Measurements from ENCODE around the gene LIX1L. TPM values are rescaled to one million over a fixed set of nuclear protein-coding genes. Genes with fewer than 3 reads are reported as not detected.

The LIX1L gene
- total RNA-seq, 1 donor from 2014 or later, result 52.2 TPM

- peaks cover 13% of the 10 kb centered on the region for H3K27me3 Mint-ChIP-seq (ENCODE audit: unreplicated experiment)
- H3K9me3 Mint-ChIP-seq (ENCODE audit: unreplicated experiment), result no peaks in the 10 kb centered on the region
- no peak for TF ChIP-seq CTCF (IDR thresholded peaks at IDR 0.05)
- peak overlapping the region; percentile 83 for H3K4me3 Mint-ChIP-seq (ENCODE audit: unreplicated experiment)
- H3K4me1 Mint-ChIP-seq (ENCODE audit: unreplicated experiment), result peaks cover 44% of the 10 kb centered on the region
- no peak for DNase-seq (ENCODE audit: extremely low spot score, unreplicated experiment)
- H3K36me3 Mint-ChIP-seq (ENCODE audit: unreplicated experiment), result no peaks in the 10 kb centered on the region
- no peak overlapping the region for H3K27ac Mint-ChIP-seq (ENCODE audit: unreplicated experiment)
Observed at GRCh38 chr1:145886390-145886789, 71.4 kb downstream of the LIX1L start.

GRCh38 chr1:145885738-145886287 is 72.0 kb downstream of the LIX1L start, which contains the start of gene ANKRD35:
Gene ANKRD35 (minus strand): TSS chr1:145885866. CDS start chr1:145885758, 108 bp downstream.
- TF ChIP-seq CTCF (IDR thresholded peaks at IDR 0.05), result no peak
- Mint-ChIP-seq H3K27me3 (ENCODE audit: unreplicated experiment) (peaks cover 15% of the 10 kb centered on the region), H3K36me3 (ENCODE audit: unreplicated experiment) (no peaks in the 10 kb centered on the region), H3K27ac (ENCODE audit: unreplicated experiment) (no peak within 1 kb of the TSS), H3K4me3 (ENCODE audit: unreplicated experiment) (peak within 1 kb of the TSS; percentile 83), H3K4me1 (ENCODE audit: unreplicated experiment) (peaks cover 38% of the 10 kb centered on the region), H3K9me3 (ENCODE audit: unreplicated experiment) (no peaks in the 10 kb centered on the region)
- no peak for DNase-seq (ENCODE audit: extremely low spot score, unreplicated experiment)

GRCh38 chr1:145884675-145885074 is 73.1 kb downstream of the LIX1L start:
- H3K27me3 Mint-ChIP-seq (ENCODE audit: unreplicated experiment), result peaks cover 15% of the 10 kb centered on the region
- no peak for DNase-seq (ENCODE audit: extremely low spot score, unreplicated experiment)
- H3K36me3 Mint-ChIP-seq (ENCODE audit: unreplicated experiment), result no peaks in the 10 kb centered on the region
- H3K4me3 Mint-ChIP-seq (ENCODE audit: unreplicated experiment), result peak overlapping the region; percentile 83
- no peak overlapping the region for H3K27ac Mint-ChIP-seq (ENCODE audit: unreplicated experiment)
- peaks cover 27% of the 10 kb centered on the region for H3K4me1 Mint-ChIP-seq (ENCODE audit: unreplicated experiment)
- H3K9me3 Mint-ChIP-seq (ENCODE audit: unreplicated experiment), result no peaks in the 10 kb centered on the region
- TF ChIP-seq CTCF (IDR thresholded peaks at IDR 0.05), result no peak

Other genes with a start within 250 kb of the LIX1L start
- gene CD160, start 238.5 kb downstream of the LIX1L start, total RNA-seq, result not detected in 2 replicates
- 15.9 and 16.6 TPM in 2 replicates for gene RNF115, start 133.9 kb downstream of the LIX1L start, total RNA-seq
- gene POLR3C, start 133.8 kb downstream of the LIX1L start, total RNA-seq, result 33.4 and 37.0 TPM in 2 replicates
- gene NUDT17, start 112.4 kb downstream of the LIX1L start, total RNA-seq, result 2.4 and 4.3 TPM in 2 replicates
- gene PIAS3, start 98.9 kb downstream of the LIX1L start, total RNA-seq, result 47.0 and 48.7 TPM in 2 replicates
- gene ANKRD35, start 72.2 kb downstream of the LIX1L start, total RNA-seq, result not detected in 2 replicates
- 34.4 and 40.3 TPM in 2 replicates for gene ITGA10, start 48.0 kb downstream of the LIX1L start, total RNA-seq
- gene PEX11B, start 39.3 kb downstream of the LIX1L start, total RNA-seq, result 29.8 and 36.5 TPM in 2 replicates
- 108 and 114 TPM in 2 replicates for gene RBM8A, start 30.5 kb downstream of the LIX1L start, total RNA-seq
- gene ANKRD34A, start 6.6 kb upstream of the LIX1L start, total RNA-seq, result 1.1 and 1.2 TPM in 2 replicates
- gene POLR3GL, start 6.7 kb upstream of the LIX1L start, total RNA-seq, result 21.7 and 22.4 TPM in 2 replicates
- gene TXNIP, start 38.6 kb upstream of the LIX1L start, total RNA-seq, result 246 and 274 TPM in 2 replicates
- gene HJV, start 63.7 kb upstream of the LIX1L start, total RNA-seq, result not detected in 2 replicates
- 5.1 and 5.3 TPM in 2 replicates for gene NBPF10, start 186.8 kb upstream of the LIX1L start, total RNA-seq

Data from osteocyte (in vitro differentiated cells).